Spinal cord (tissue), 10 donors: Measurements from ENCODE around the gene SLC26A3. TPM values are rescaled to one million over a fixed set of nuclear protein-coding genes. Genes with fewer than 3 reads are reported as not detected.

Experiments
- DNase-seq, 6 donors: peaks; one replicate each; pipeline versions ENCODE4 v3.0.0 to v3.0.0-alpha.2; 2013 to 2015; ENCODE audit warnings: low spot score in 6 of 6, low read depth in 4 of 6
- H3K27ac ChIP-seq: one replicate; pipeline ENCODE4 v1.5.1; 2013; ENCODE audit warnings: low read depth, low read length, control low read depth
- H3K27me3 ChIP-seq: one replicate; pipeline ENCODE4 v1.6.1; 2013; ENCODE audit warnings: low read length; ENCODE audit not compliant: control insufficient read depth, insufficient read depth
- H3K36me3 ChIP-seq: one replicate; pipeline ENCODE4 v1.6.1; 2013; ENCODE audit warnings: low read length; ENCODE audit not compliant: control insufficient read depth, insufficient read depth
- H3K4me1 ChIP-seq: one replicate; pipeline ENCODE4 v1.6.1; 2013; ENCODE audit warnings: low read length; ENCODE audit not compliant: control insufficient read depth, insufficient read depth
- H3K4me3 ChIP-seq: one replicate; pipeline ENCODE4 v1.5.1; 2013; ENCODE audit warnings: low read depth, low read length, control low read depth
- H3K9me3 ChIP-seq: one replicate; pipeline ENCODE4 v1.6.1; 2013; ENCODE audit warnings: low read length; ENCODE audit not compliant: control insufficient read depth, insufficient read depth
- WGBS: methylation state at CpG from one replicate; pipeline ENCODE4 v1.1.5; 2013; ENCODE audit warnings: missing lambda C conversion rate; ENCODE audit not compliant: insufficient coverage; 5-methylcytosine and 5-hydroxymethylcytosine counted together
- polyA plus RNA-seq, 2 donors: library from polyadenylated mRNA; unstranded; fragments of 120-200 nt; gene quantifications; one replicate each; pipeline ENCODE4 v1.2.1, GENCODE V29; 2013; ENCODE audit not compliant: insufficient read length in 2 of 2
- total RNA-seq, 2 donors: library from RNA; depleted of rRNA in 1 of 2; stranded (reverse); fragments of 120-200 nt in 1 of 2; fragments of >200 nt in 1 of 2; gene quantifications; one replicate each; pipeline versions ENCODE4 v1.2.3 to v1.2.4, GENCODE V29; 2013 to 2014
- donor health status: healthy.

The SLC26A3 gene
- total and polyA plus RNA-seq, 4 donors, result not detected

DNA sequence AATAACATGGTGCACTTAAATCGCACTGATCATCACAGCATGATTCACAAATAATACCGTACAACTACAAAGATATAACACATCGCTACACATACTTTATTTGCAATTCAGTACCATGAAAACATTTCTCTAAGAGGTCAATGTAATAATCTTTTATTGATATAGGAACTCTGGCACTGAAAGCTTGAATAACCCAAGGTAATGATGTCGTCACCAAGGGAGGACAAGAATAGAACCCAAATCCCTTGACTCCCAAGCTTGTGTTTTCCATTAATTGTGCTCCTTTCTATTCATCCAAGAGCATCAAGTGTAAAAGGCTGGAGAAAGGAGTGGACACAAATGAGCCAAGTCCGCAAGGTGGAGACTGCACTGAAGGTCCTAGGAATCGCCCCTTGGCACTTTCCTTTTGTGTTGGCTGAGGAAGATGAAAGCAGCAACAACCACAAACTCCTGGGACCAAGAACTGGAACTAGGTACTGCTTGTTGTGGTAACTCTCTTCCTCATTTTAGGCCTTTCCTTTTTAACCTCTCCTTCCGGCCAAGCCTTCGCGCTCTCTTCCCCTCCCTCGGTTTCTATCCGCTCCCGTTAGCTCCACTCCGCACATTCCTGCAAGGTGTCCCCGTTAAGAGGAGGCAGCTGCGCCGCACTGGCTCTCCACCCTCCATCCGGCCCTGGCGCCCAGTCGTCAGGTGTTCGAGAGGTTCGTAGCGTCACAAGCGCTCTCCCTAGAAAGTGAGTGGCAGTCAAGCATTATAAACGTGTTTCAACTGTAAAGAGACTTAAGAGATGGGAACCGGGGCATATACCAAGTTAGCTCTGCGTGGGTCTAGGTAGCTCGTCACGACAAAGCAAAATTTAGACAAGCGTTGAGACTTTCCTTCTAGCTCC, 60.1 kb downstream of the SLC26A3 start:
- H3K9me3 ChIP-seq, result no peaks in the 10 kb centered on the region
- no peaks in the 10 kb centered on the region for H3K36me3 ChIP-seq
- H3K4me1 ChIP-seq, result peaks cover 6% of the 10 kb centered on the region
- peak overlapping the region; percentile 91 for H3K4me3 ChIP-seq
- DNase-seq, result peak in 1 of 6 donors; percentile 8
- H3K27ac ChIP-seq, result peak overlapping the region; percentile 93
- WGBS, result 11% methylated on average over 23 of the region's 29 CpGs
- H3K27me3 ChIP-seq, result no peaks in the 10 kb centered on the region

DNA sequence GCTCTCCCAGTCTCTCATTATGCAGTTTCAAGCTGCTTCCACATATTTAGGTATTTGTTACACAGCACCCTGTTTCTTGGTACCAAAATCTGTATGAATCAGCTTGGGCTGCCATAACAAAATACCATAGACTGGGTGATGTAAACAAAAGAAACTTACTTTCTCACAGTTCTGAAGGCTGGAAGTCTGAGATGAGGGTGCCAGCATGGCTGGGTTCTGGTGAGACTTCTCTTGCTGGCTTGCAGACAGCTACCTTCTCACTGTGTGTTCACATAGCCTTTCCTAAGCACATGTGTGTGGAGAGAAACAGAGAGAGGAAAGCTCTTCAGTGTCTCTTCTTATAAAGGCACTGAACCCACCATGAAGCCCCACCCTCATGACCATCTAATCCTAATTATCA, 74.7 kb downstream of the SLC26A3 start:
- DNase-seq, result no peak
- no peaks in the 10 kb centered on the region for H3K9me3 ChIP-seq

DNA sequence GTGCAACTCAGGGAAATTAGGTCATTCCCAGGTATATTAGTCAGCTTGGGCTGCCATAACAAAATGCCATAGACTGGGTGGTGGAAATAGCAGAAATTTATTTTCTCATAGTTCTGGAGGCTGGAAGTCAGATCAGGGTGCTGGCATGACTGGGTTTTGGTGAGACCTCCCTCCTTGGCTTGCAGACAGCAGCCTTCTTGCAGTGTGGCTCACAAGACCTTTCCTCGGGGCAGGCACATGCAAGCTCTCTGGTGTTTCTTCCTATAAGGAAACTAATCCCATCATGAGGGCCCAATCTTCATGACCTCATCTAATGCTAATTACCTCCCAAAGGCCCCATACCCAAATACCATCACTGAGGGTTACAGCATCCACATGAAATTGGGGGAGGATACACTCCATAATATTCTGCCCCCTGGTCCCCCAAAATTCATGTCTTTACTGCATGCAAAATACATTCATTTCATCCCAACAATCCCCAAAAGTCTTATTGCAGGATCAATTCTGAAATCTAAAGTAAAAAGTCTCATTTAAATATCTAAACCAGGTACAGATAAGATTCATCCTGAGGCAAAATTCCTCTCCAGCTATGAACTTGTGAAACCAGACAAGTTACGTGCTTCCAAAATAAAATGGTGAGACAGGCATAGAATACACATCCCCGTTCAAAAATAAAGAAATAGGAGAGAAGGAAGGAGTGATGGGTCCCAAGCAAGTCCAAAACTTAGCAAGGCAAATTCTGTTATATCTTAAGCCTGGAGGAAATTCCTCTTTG, 76.5 kb downstream of the SLC26A3 start:
- Histone ChIP-seq H3K4me1 (no peaks in the 10 kb centered on the region), H3K36me3 (no peaks in the 10 kb centered on the region), H3K4me3 (no peak overlapping the region), H3K27ac (no peak overlapping the region), H3K9me3 (no peaks in the 10 kb centered on the region), H3K27me3 (peaks cover 4% of the 10 kb centered on the region)
- DNase-seq, result no peak
- WGBS, result 80% methylated on average over 1 of the region's 3 CpGs

More for the DNA sequence above, 74.7 kb downstream of the SLC26A3 start:
- no peak overlapping the region for H3K27ac ChIP-seq
- no peaks in the 10 kb centered on the region for H3K4me1 ChIP-seq
- peaks cover 4% of the 10 kb centered on the region for H3K27me3 ChIP-seq
- H3K36me3 ChIP-seq, result no peaks in the 10 kb centered on the region
- no peak overlapping the region for H3K4me3 ChIP-seq

DNA sequence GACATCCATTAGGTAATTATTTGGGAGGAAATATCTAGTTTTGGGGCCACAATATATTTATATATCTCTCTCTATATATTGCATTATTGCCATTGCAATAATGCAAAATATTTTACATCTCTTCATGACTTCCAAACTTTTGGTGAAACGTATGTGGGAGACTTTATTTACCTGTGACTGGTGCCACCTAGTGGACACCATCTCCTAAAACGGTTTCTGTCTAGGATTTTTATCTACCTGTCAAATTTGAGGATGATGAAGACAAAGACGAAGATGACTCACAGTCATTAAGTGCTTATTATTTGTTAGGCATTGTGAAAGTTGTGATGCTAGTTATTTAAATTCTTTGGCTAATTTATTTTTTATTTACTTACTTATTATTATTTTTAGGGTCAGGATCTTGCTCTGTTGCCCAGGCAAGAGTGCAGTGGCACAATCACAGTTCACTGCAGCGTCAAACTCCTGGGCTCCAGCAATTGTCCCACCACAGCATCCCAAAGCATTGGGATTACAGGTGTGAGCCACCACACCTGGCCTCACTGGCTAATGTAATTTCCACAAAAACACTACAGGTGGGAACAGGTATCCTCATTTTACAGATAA, 77.8 kb downstream of the SLC26A3 start:
- Histone ChIP-seq H3K27me3 (peaks cover 4% of the 10 kb centered on the region), H3K4me3 (no peak overlapping the region), H3K4me1 (no peaks in the 10 kb centered on the region), H3K9me3 (no peaks in the 10 kb centered on the region), H3K27ac (no peak overlapping the region), H3K36me3 (no peaks in the 10 kb centered on the region)
- DNase-seq, result peak; percentile 29 to 91 (median 51)
- WGBS, result 40% methylated on average over 1 of the region's 4 CpGs

DNA sequence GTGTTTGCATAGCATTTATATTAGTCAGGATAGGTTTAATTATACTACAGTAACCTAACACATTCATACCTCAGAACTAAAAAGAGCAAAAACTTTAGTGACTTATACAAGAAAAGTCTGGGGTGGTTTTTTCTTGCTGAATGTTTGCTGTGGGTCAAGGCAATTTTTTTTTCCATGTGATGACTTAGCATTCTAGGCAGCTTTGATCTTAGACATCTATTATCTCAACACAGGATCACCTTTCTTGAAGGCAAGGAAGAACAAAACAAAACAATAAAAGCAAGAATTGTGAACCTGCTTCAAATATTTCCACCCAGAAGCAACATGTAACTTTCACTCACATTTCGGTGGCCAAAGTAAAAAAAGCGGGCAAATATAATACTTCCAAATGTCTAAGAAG, 79.8 kb downstream of the SLC26A3 start:
- Histone ChIP-seq H3K4me3 (no peak overlapping the region), H3K9me3 (no peaks in the 10 kb centered on the region), H3K27ac (no peak overlapping the region), H3K27me3 (peaks cover 4% of the 10 kb centered on the region), H3K36me3 (no peaks in the 10 kb centered on the region), H3K4me1 (no peaks in the 10 kb centered on the region)
- WGBS, result no CpG with 5 or more reads among the region's 2 CpGs
- no peak for DNase-seq

DNA sequence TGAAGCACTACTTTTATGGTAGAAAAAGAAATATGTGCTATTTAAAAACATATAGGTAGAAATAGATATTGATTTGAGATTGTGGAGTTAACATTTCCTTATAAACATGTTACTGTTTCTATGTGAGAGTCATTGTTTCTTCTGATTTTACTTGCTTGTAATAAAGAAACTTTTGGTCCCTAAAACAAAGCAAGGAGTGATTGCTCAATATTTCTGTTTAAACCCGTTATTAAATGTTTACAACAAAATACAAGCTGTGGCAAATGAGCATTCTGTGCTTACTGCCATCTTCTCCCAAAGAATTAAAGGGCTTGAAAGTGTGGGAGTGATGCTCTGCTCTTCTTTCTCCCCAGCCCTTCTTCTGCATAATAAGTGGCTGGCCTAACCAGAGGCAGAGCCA, 81.7 kb downstream of the SLC26A3 start:
- WGBS, result no CpG with 5 or more reads among the region's 1 CpG
- H3K4me1 ChIP-seq, result no peaks in the 10 kb centered on the region
- DNase-seq, result no peak
- no peak overlapping the region for H3K4me3 ChIP-seq
- no peaks in the 10 kb centered on the region for H3K36me3 ChIP-seq
- no peak overlapping the region for H3K27ac ChIP-seq
- no peaks in the 10 kb centered on the region for H3K27me3 ChIP-seq
- H3K9me3 ChIP-seq, result no peaks in the 10 kb centered on the region

DNA sequence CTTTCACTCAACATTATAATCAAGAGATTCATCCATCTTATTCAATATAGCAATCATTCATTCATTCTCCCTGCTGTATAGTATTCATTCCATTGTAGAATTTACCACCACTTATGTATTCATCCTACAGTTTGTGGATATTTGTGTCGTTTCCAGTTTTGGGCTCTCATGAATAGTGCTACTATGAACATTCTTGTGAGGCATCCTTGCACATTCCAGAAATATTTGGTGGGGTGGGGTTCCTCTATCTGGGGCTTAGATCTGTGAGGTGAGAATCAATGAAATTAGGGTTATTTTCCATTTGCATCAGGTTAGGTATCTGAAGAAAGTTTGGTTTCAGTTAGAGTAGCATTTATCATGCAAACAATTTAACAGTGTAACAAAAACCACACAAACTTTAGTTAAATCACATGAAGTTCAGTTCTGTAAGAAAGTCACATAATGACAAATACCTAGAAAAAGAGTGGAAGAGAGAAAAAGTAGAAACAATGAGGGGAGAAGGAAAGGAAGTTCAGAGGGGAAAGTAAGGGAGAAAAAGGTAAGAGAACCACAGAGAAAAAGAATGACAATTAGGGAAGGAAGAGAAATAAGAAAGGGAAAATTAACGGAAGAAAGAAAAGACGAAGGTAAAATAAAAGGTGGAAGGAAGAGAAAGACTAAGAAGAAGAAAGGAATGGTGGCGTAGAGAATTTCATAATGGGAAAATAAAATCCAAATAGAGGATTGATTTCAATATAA, 84.4 kb downstream of the SLC26A3 start:
- 50% methylated on average over 1 of the region's 4 CpGs for WGBS
- no peak overlapping the region for H3K27ac ChIP-seq
- H3K4me1 ChIP-seq, result no peaks in the 10 kb centered on the region
- H3K9me3 ChIP-seq, result no peaks in the 10 kb centered on the region
- no peaks in the 10 kb centered on the region for H3K27me3 ChIP-seq
- no peak for DNase-seq
- H3K36me3 ChIP-seq, result no peaks in the 10 kb centered on the region
- H3K4me3 ChIP-seq, result no peak overlapping the region

DNA sequence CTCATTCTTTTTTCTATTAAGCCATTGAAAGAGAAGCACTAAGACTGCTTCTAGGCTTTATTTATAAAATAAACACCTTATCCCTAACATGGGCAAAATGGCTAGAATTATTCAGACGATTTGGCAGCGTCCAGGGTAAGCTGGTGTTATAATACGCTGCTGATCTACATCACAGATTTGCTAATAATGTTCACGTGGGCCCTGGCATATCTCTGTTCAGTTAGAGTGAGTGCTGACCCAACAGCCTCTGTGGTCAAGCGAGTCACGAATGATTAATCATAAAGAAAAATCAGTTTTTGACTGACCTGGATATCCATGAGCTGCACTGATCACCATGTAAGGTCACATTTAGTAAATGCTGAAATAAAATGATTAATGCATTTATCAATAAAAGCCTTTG, 87.5 kb downstream of the SLC26A3 start:
- Histone ChIP-seq H3K9me3 (no peaks in the 10 kb centered on the region), H3K36me3 (no peaks in the 10 kb centered on the region), H3K4me3 (no peak overlapping the region), H3K27ac (no peak overlapping the region), H3K27me3 (no peaks in the 10 kb centered on the region), H3K4me1 (no peaks in the 10 kb centered on the region)
- WGBS, result 94% methylated on average over 6 of the region's 6 CpGs
- no peak for DNase-seq
